HG03045 (cell line): ENCODE data around the gene MACROH2A1.
"Not testable (repeated sequence)": the region's sequence is repeated elsewhere in the genome, so short reads cannot be mapped to it uniquely, and the experiment has no call there.

Experiments
- ATAC-seq: cut with Tn5 transposase; IDR thresholded peaks from one replicate; pipeline ENCODE4 v1.9.1; 2021; ENCODE audit warnings: mild to moderate bottlenecking, moderate library complexity; ENCODE audit not compliant: unreplicated experiment

Gene MACROH2A1

DNA sequence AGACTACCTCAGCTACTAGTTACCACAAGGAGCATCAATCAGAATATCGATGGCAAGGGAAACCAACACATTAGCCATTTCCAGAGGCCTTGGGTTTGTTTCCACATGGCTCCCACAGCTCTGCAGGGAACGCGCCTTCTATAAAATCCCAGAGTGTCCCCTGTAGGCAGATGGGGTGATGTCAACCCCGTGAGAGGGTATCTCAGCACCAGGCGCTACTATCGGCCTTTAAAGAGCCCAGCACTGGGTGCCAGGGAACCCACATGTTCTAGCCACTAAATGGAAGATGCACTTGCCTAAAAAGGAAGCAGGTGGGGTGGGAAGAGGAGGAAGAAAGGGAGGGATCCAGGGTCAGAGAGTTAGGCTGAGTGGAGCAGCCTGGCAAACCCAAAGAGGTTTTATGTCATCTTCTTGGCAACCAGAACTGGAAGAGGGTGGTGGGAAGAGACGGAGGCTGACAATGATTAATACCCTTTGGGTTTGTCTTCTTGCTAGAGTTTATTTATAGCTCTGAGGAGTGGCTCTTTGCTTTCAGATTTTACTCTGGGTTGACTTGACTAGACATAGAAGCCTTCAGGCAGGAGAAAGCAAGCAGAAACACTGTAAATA lies 19.9 kb downstream of the MACROH2A1 start:
- ATAC-seq: no peak

DNA sequence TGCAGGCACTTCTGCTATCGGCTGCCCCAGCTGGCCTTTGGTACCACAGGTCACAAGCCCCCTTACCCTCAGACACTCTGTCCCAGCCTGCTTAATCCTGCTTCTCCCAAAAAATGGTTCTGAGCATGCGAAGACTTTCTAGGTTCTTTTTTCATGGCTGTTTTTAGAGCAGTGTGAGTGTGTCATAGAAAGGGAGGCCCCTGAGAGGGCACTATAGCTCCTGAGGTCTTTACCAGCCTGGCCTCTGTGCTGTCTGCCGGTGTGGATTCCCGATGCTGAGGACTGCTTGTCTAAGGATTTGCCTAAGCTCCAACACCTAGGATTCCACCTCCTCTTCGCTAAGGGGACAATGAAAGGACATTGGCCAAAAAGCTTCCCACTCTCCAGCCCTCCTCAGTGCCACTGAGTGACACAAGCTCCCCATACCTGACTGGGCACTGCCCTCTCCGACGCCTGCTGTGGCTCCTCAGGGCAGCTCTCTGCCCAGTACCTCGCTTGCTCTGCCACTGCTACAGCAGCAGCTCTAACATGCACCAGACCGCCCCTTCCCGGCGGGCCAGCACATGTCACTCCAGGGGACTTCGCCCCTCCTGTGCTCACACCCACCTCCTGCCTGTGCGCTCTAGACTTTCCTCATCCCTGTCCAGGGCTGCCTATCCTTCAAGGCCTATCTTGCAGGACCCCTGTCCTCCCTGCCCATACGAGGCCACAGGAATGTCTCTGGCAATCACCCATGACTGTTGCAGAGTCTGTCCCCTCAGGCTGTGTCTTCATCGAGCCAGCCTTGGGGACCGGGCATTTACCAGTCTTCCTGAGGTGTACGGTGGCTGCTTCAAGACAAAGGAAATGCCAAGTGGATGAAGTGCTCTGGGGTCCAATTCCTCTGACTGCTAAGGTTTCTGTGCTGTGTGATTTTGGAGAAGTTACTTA lies 21.0 kb downstream of the MACROH2A1 start:
- peak; percentile 15 for ATAC-seq

- peak; percentile 88 for ATAC-seq
Measured at GRCh38 chr5:135376961-135377624, 21.9 kb downstream of the MACROH2A1 start.

DNA sequence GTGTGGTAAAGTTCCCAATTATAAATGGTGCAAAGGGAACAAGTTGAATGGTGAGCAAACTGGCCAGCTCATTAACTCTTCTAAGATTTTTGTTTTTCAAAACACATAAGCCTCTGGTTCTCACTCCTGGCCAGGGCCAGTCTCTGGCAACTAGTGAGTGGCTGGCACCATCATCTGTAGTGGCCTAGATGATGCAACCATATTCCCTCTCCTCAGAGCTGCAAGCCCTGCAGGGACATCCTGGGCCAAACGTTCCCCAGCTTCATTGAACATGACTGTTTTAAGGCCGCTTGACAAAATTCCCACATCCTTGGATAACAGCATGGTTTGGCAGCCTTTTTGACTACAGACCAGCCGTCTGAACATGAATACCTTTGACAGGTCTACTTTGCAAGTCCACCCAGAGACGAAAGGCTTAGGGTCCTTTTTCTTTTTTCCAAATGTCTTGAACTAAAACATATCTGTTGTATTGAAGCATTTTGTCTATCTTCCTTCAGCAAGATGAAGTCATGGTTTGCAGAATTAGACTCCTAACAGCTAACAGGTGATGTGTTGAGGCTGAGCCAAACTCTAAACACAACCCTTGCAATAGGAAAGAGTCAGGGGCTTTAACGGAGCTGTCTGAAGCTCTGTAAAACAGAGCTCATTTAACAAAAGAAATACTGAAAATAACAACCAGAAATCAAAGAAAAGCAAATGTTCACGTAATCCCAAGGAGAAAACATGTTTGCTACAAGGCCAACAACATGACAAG lies 23.8 kb downstream of the MACROH2A1 start:
- ATAC-seq: no peak

DNA sequence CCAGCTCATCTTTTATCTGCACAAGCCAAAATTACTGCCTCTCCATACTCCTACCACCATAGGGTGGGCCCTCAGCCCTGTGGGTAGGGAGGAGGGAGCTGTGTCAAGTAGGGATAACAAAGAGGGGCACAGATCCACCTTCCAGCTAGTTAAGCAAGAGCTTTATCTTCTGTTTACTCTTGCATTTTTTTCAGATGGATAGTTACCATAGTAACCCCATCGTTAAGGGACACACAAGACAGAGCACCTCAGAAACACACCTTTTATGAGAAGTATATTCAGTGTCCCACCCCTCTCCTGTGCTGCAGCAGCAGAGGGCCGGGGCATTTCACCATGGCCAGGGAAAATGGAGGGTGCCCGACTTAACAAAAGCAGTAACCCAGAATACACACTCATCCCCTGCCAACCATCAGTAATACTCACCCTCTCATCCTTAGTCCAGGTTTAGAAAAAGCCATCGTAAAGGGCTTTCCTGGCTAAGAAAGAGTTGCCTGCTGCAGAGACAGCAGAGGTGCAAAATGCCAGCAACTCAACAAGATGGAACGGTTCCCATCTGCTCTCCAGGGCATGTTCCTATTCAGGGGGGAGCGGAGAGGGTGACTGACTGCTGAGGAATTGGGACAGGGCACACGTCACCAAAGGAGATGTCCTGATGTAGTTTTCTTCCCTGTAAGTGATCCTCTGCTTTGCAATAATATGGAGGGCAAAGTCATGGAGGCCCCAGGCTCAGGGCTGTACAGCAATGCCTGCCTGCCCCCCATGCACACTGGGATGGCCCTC lies 25.1 kb downstream of the MACROH2A1 start:
- ATAC-seq: no peak

- no peak for ATAC-seq
Measured at GRCh38 chr5:135372654-135373381, 26.2 kb downstream of the MACROH2A1 start.

- no peak for ATAC-seq
Measured at GRCh38 chr5:135371622-135372232, 27.3 kb downstream of the MACROH2A1 start.

- no peak for ATAC-seq
Measured at GRCh38 chr5:135369952-135370351, 29.1 kb downstream of the MACROH2A1 start.

- ATAC-seq: no peak
Measured at GRCh38 chr5:135367554-135367953, 31.5 kb downstream of the MACROH2A1 start.

GRCh38 chr5:135367076-135367475 lies 32.0 kb downstream of the MACROH2A1 start:
- no peak for ATAC-seq

DNA sequence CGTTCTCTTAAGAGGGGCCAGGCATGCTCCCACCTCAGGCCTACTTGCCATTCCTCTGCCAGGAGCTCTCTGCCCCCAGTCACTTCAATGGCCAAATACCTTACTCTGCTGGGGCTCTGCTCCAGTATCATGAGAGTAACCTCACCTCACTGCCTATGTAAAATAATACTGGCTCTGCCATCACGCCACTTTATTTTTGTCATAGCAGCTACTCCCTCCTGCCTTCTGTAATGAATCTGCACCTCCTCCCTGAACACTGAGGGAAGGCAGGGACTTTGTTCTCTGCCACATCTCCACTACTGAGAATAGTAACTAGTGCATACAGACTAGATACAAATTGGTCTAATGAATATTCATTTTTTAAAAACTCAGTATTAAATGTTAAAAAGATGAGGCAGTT lies 33.8 kb downstream of the MACROH2A1 start:
- ATAC-seq: no peak

GRCh38 chr5:135364421-135365262 lies 34.4 kb downstream of the MACROH2A1 start:
- no peak for ATAC-seq

GRCh38 chr5:135363342-135363741 lies 35.7 kb downstream of the MACROH2A1 start:
- ATAC-seq: not testable (repeated sequence)

GRCh38 chr5:135362102-135362501 lies 36.9 kb downstream of the MACROH2A1 start:
- no peak for ATAC-seq

DNA sequence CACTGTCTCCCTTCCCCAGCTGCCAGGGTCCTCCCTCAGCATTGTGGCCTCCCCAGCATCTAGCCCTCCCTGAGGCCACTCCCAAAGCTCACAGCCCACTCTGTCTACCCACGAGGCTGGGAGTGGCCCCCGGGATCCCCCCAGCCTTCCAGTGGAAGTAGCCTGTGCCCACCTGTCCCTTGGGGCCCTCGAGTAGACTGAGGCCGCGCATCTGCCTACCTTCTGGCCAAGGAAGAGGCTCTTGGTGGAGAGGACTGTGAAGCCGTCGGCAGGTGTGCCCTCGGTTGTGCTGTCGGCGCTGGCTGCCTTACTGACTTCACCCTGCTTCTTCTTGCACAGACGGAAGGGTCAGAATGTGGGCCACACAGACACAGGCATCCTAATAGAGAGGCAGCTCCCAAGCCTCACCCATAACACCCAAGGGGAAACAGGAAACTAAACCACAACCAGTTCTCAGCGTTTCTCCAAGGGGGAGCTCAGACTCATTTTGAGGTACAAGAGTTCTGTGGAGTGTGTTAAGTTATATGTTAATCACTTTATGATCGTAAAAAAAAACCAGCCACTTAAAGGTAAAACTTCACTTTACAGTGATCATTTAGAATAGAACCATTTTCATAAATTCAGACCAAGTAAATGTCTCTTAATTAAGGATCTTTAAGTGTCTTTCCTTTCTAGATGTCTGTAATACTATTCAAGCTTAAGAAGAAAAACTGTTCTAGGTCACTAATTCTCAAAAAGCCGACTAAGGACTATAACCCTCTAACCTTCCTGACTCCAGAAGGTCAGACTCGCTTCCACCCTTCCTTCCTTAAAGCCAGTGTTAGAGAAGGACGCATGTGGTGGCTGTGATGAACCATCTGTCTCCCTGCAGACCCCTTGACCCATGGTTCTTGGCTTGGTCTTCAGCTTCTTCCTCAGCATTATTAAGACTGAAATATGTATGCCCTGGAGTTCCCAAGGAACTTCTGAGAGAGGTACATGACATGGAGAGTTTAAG lies 38.5 kb downstream of the MACROH2A1 start:
- no peak for ATAC-seq

- ATAC-seq: no peak
Measured at GRCh38 chr5:135359374-135360165, 39.5 kb downstream of the MACROH2A1 start.
